ENCODE data around the gene LRRC4C. TPM values are rescaled to one million over a fixed set of nuclear protein-coding genes. Genes with fewer than 3 reads are reported as not detected.

Gene LRRC4C
- total RNA-seq, 1 experiment from 2014 or later, result not detected

DNA sequence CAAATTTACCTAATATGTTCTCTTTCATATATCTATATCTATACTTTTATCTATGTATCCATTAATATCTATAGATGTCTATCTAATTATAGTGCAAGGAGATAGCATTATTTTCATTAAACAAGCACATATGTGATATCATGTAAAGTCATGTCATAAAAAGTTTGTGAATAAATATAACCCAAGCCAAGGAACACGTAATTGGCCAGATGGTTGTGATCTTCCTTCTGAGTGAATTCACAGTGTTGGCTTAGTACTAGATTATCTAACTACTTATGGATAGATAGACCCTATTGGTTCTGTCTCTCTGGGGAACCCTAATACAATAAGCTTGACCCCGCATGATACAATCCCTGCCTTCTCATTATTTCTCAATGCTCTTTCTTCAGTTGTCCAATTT lies 484.4 kb downstream of the LRRC4C start:
- intact Hi-C loops (cut with micrococcal nuclease), result no loop called here
- ChIA-PET POLR2A (ENCODE audit: unreplicated experiment) (no interaction called here), CTCF (no interaction called here)
- BruUV-seq (replicated peaks), result no TSS peak
- no peak overlapping the region for H3K4me3 ChIP-seq (ENCODE audit: low read length)
- no peaks in the 10 kb centered on the region for H3F3A ChIP-seq (ENCODE audit: low read length, unreplicated experiment)
- no peak overlapping the region for H3K4me2 ChIP-seq (ENCODE audit: low read length)
- H2AFZ ChIP-seq (ENCODE audit: low read length), result no peak overlapping the region
- H3K36me3 ChIP-seq (ENCODE audit: low read depth, low read length), result no peaks in the 10 kb centered on the region
- DNase-seq (no peak), ATAC-seq (no peak)
- H3K79me2 ChIP-seq (ENCODE audit: low read length), result no peaks in the 10 kb centered on the region
- no peak overlapping the region for H3K9ac ChIP-seq (ENCODE audit: low read length)
- H3K4me1 ChIP-seq (ENCODE audit: insufficient read depth, low read length), result no peaks in the 10 kb centered on the region
- H4K20me1 ChIP-seq (ENCODE audit: low read length), result no peaks in the 10 kb centered on the region
- no peaks in the 10 kb centered on the region for H3K27me3 ChIP-seq (ENCODE audit: low read length)
- no peak overlapping the region for H3K27ac ChIP-seq (ENCODE audit: low read length)
- no peaks in the 10 kb centered on the region for H3K9me3 ChIP-seq (ENCODE audit: low read length)
- H3K9me2 ChIP-seq (replicated peaks; ENCODE audit: low read length), result no peaks in the 10 kb centered on the region
- TF ChIP-seq EZH2 (IDR thresholded peaks at IDR 0.05; ENCODE audit: low read length, unreplicated experiment) (no peak), EZH2phosphoT487 (IDR thresholded peaks at IDR 0.05; ENCODE audit: borderline replicate concordance, low read length) (no peak)
- TF ChIP-seq, protein P1, sequence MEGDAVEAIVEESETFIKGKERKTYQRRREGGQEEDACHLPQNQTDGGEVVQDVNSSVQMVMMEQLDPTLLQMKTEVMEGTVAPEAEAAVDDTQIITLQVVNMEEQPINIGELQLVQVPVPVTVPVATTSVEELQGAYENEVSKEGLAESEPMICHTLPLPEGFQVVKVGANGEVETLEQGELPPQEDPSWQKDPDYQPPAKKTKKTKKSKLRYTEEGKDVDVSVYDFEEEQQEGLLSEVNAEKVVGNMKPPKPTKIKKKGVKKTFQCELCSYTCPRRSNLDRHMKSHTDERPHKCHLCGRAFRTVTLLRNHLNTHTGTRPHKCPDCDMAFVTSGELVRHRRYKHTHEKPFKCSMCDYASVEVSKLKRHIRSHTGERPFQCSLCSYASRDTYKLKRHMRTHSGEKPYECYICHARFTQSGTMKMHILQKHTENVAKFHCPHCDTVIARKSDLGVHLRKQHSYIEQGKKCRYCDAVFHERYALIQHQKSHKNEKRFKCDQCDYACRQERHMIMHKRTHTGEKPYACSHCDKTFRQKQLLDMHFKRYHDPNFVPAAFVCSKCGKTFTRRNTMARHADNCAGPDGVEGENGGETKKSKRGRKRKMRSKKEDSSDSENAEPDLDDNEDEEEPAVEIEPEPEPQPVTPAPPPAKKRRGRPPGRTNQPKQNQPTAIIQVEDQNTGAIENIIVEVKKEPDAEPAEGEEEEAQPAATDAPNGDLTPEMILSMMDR (conservative IDR thresholded peaks at IDR 0.05; ENCODE audit: low read depth, low read length), result no peak

DNA sequence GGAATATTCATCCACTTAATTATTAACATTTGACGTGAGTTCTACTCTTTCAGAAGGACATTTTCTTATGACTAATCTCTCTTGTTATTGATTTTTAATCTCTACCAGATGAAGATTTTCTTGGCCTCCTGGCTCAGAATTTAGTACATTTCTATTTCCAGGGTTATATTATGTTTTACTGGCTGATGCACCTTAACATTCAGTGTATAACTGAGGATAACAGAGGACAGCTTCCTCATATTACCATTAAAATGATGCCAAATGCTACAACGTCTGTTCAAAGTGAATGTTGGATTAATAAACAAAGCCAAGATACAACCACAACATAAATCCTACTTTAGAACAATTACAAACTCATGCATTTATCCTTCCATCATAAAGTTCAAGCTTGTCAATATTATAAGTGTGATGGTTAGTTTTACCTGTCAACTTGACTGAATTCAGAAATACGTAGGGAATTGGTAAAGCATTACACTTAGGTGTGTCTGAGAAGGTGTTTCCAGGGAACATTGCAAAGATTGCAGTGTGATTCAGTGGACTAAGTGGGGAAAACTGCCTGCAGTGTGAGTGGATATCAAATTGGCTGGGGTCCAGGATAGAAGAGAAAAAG lies 485.2 kb downstream of the LRRC4C start:
- BruUV-seq (replicated peaks), result no TSS peak
- TF ChIP-seq EZH2 (IDR thresholded peaks at IDR 0.05; ENCODE audit: low read length, unreplicated experiment) (no peak), EZH2phosphoT487 (IDR thresholded peaks at IDR 0.05; ENCODE audit: borderline replicate concordance, low read length) (no peak)
- TF ChIP-seq, protein P1 (conservative IDR thresholded peaks at IDR 0.05; ENCODE audit: low read depth, low read length), result no peak

DNA sequence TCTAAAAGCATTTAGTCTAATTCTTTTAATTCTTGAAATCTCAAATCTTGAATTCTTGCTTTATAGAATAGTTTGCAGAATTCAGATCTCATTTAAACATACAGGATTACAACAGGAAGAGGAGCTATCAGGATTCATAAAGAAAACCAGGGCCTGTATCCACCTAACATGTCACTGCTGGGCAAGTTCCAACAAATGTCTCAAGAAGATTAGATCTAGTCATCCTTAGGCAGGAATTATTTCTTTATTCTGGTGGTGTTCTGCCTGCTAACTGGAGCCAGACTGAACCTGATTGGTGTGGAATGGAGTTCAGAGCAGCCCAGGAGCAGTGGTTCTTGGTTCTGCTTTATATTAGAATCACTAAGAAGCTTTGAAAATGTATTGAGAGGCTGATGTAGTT lies 500.7 kb downstream of the LRRC4C start:
- Histone ChIP-seq H2AFZ (ENCODE audit: low read length) (no peak overlapping the region), H4K20me1 (ENCODE audit: low read length) (no peaks in the 10 kb centered on the region), H3K4me3 (ENCODE audit: low read length) (no peak overlapping the region), H3K27ac (ENCODE audit: low read length) (no peak overlapping the region), H3K36me3 (ENCODE audit: low read depth, low read length) (no peaks in the 10 kb centered on the region), H3F3A (ENCODE audit: low read length, unreplicated experiment) (no peaks in the 10 kb centered on the region), H3K4me2 (ENCODE audit: low read length) (no peak overlapping the region), H3K9me3 (ENCODE audit: low read length) (no peaks in the 10 kb centered on the region), H3K27me3 (ENCODE audit: low read length) (no peaks in the 10 kb centered on the region), H3K4me1 (ENCODE audit: insufficient read depth, low read length) (no peaks in the 10 kb centered on the region), H3K9ac (ENCODE audit: low read length) (no peak overlapping the region), H3K9me2 (replicated peaks; ENCODE audit: low read length) (no peaks in the 10 kb centered on the region), H3K79me2 (ENCODE audit: low read length) (no peaks in the 10 kb centered on the region)
- intact Hi-C loops (cut with micrococcal nuclease), result no loop called here
- DNase-seq, result no peak
- no TSS peak for BruUV-seq (replicated peaks)
- no peak for ATAC-seq
- TF ChIP-seq EZH2phosphoT487 (IDR thresholded peaks at IDR 0.05; ENCODE audit: borderline replicate concordance, low read length) (no peak), EZH2 (IDR thresholded peaks at IDR 0.05; ENCODE audit: low read length, unreplicated experiment) (no peak)
- TF ChIP-seq, protein P1 (conservative IDR thresholded peaks at IDR 0.05; ENCODE audit: low read depth, low read length), result no peak
- CTCF ChIA-PET, result no interaction called here
- POLR2A ChIA-PET (ENCODE audit: unreplicated experiment), result no interaction called here

More for the DNA sequence above, 485.2 kb downstream of the LRRC4C start:
- H3K4me3 ChIP-seq (ENCODE audit: low read length), result no peak overlapping the region
- no peak for DNase-seq
- H3K9me2 ChIP-seq (replicated peaks; ENCODE audit: low read length), result no peaks in the 10 kb centered on the region
- CTCF ChIA-PET, result no interaction called here
- H3K4me2 ChIP-seq (ENCODE audit: low read length), result no peak overlapping the region
- H3K4me1 ChIP-seq (ENCODE audit: insufficient read depth, low read length), result no peaks in the 10 kb centered on the region
- POLR2A ChIA-PET (ENCODE audit: unreplicated experiment), result no interaction called here
- intact Hi-C loops (cut with micrococcal nuclease), result no loop called here
- no peaks in the 10 kb centered on the region for H3K9me3 ChIP-seq (ENCODE audit: low read length)
- H3F3A ChIP-seq (ENCODE audit: low read length, unreplicated experiment), result no peaks in the 10 kb centered on the region
- H3K79me2 ChIP-seq (ENCODE audit: low read length), result no peaks in the 10 kb centered on the region
- no peaks in the 10 kb centered on the region for H3K36me3 ChIP-seq (ENCODE audit: low read depth, low read length)
- H4K20me1 ChIP-seq (ENCODE audit: low read length), result no peaks in the 10 kb centered on the region
- H3K27me3 ChIP-seq (ENCODE audit: low read length), result no peaks in the 10 kb centered on the region
- H3K9ac ChIP-seq (ENCODE audit: low read length), result no peak overlapping the region
- H3K27ac ChIP-seq (ENCODE audit: low read length), result no peak overlapping the region
- ATAC-seq, result no peak
- H2AFZ ChIP-seq (ENCODE audit: low read length), result no peak overlapping the region
